K562 (cell line): ENCODE results near the gene TBC1D25. TPM values are rescaled to one million over a fixed set of nuclear protein-coding genes. Genes with fewer than 3 reads are reported as not detected.

ENCODE experiments used
- BRCA1 ChIP-seq, 2 experiments: fragments of 450-650 bp in 1 of 2; sonication (generic) in 1 of 2; formaldehyde crosslinking in 1 of 2; IDR thresholded peaks; 2 replicates each; pipeline versions ENCODE4 v1.5.0 to v1.6.1; 2017 to 2020; ENCODE audit warnings: mild to moderate bottlenecking in 1 of 2, missing genetic modification reagents in 1 of 2
- BRF1 ChIP-seq: IDR thresholded peaks from 3 replicates; pipeline ENCODE4 v1.6.1; 2011; ENCODE audit warnings: borderline replicate concordance, mild to moderate bottlenecking; ENCODE audit not compliant: insufficient read length; ENCODE audit errors: extremely low read depth
- KHSRP ChIP-seq: fragments of 450-650 bp; IDR thresholded peaks from 2 replicates; pipeline ENCODE4 v1.6.1; 2017
- NBN ChIP-seq: fragments of 450-650 bp; IDR thresholded peaks from 2 replicates; pipeline ENCODE4 v1.6.1; 2016; ENCODE audit warnings: low read depth, mild to moderate bottlenecking
- NONO ChIP-seq, 2 experiments: fragments of 200-400 bp in 1 of 2; fragments of 450-650 bp in 1 of 2; formaldehyde crosslinking in 1 of 2; IDR thresholded peaks; 2 replicates each; pipeline ENCODE4 v1.6.1; 2017; ENCODE audit warnings: low read depth in 2 of 2, mild to moderate bottlenecking in 2 of 2, moderate library complexity in 2 of 2, low read length in 1 of 2
- RHOXF2B ChIP-seq: fragments of 250-450 bp; sonication (Bioruptor Pico); conservative IDR thresholded peaks from 2 replicates; pipeline ENCODE4 v1.5.1; 2021
- SMAD4 ChIP-seq: fragments of 250-450 bp; sonication (Bioruptor Pico); conservative IDR thresholded peaks from 2 replicates; pipeline ENCODE4 v1.8.0; 2021; ENCODE audit warnings: inconsistent platforms, mild to moderate bottlenecking, moderate library complexity
- SRSF1 ChIP-seq: fragments of 200-400 bp; formaldehyde crosslinking; IDR thresholded peaks from 2 replicates; pipeline ENCODE4 v1.6.1; 2017; ENCODE audit warnings: mild to moderate bottlenecking, low read depth, low read length, moderate library complexity
- STAT5A ChIP-seq: IDR thresholded peaks from 2 replicates; pipeline ENCODE4 v1.6.1; 2012; ENCODE audit warnings: low read length, inconsistent platforms, borderline replicate concordance
- ZC3H11A ChIP-seq: IDR thresholded peaks from 2 replicates; pipeline ENCODE4 v1.6.1; 2012; ENCODE audit warnings: low read depth, low read length, improper control_type of control experiment
- polyA plus RNA-seq, 8 experiments: library from polyadenylated mRNA; depleted of rRNA in 4 of 8; stranded (reverse) in 5 of 8; unstranded in 3 of 8; fragments of >200 nt; fragmentation: Nextera tagmentation in 2 of 8; fragmentation: Illumina TruSeq in 1 of 8; extraction: Ambion mirVana in 2 of 8; extraction: Trizol in 1 of 8; gene quantifications; 2 replicates each; pipeline versions ENCODE4 v1.2.1 to v1.2.3, GENCODE V29; 2011 to 2014; ENCODE audit warnings: inconsistent platforms in 1 of 8, missing spikeins in 1 of 8
- total RNA-seq, 7 experiments: library from RNA; depleted of rRNA in 6 of 7; stranded (reverse); fragments of >200 nt in 6 of 7; fragmentation: Illumina TruSeq in 2 of 7; extraction: Trizol in 2 of 7; gene quantifications; 2 replicates each; pipeline versions ENCODE4 v1.2.1 to v1.2.3, GENCODE V29; 2011 to 2021; ENCODE audit warnings: low replicate concordance in 1 of 7
- TF ChIP-seq, protein P1 (sequence below): sonication (generic); formaldehyde crosslinking; IDR thresholded peaks from 2 replicates; pipeline ENCODE4 v1.8.1; 2023; ENCODE audit warnings: mild to moderate bottlenecking, missing genetic modification reagents
- TF ChIP-seq, protein P2 (sequence below): fragments of 450-650 bp; formaldehyde crosslinking; IDR thresholded peaks from 2 replicates; pipeline ENCODE4 v1.4.0; 2022; ENCODE audit warnings: mild to moderate bottlenecking, moderate library complexity

TBC1D25 gene
- total and polyA plus RNA-seq, 9 of the 15 experiments (the other 6 are each of a cell fraction or from before 2014, with no cell fraction given): 0.62 to 10.6 (median 3.9) TPM

DNA sequence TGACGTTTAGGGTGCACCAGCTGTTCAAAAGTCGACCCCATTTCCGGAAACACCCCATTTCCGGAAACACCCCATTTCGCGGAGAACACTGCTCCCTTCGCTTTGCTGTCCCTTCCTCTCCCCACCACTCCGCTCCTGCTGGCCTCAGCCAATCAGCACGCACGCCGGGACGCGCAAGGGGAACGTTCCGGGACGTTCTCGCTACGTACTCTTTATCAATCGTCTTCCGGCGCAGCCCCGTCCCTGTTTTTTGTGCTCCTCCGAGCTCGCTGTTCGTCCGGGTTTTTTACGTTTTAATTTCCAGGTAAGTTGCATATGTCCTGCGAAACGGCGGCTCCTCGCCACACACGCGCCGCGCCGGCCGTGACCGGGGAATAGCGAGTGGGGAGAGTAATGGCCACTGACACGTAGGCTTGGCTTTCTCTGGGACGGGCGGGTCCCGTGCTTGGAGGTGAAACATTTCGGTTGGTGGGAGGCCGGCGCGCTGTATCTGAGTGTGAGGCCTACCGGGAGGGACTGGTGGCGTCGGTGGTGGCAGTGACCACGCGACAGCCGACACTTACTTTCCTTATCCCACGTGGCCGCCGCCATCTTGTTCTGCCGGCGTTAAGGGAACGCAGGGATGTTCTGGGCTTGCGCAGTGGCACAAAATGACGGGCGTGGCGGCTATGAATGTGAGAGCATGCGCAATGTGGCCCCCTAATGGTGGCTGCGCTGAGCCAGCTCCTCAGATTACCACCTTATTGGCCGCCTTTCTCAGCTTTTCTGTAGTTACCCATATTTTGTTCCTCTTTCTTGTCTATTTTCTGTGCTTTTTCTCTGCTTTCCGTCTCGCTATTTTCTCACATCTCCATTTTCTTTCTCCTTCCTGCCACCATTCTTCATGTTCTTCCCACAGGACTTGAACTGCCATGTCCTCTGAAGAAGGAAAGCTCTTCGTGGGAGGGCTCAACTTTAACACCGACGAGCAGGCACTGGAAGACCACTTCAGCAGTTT, 35.1 kb downstream of the TBC1D25 start, which contains the start of gene RBM3 (continued):
- TF ChIP-seq, protein P1, sequence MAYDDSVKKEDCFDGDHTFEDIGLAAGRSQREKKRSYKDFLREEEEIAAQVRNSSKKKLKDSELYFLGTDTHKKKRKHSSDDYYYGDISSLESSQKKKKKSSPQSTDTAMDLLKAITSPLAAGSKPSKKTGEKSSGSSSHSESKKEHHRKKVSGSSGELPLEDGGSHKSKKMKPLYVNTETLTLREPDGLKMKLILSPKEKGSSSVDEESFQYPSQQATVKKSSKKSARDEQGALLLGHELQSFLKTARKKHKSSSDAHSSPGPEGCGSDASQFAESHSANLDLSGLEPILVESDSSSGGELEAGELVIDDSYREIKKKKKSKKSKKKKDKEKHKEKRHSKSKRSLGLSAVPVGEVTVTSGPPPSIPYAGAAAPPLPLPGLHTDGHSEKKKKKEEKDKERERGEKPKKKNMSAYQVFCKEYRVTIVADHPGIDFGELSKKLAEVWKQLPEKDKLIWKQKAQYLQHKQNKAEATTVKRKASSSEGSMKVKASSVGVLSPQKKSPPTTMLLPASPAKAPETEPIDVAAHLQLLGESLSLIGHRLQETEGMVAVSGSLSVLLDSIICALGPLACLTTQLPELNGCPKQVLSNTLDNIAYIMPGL (CRISPR knock-in tag): no peak
- no peak for TF ChIP-seq KHSRP
- no peak for TF ChIP-seq BRCA1 (IDR thresholded peaks at IDR 0.05)
- TF ChIP-seq BRCA1 (CRISPR knock-in tag; IDR thresholded peaks at IDR 0.05): no peak
- TF ChIP-seq STAT5A: peak; percentile 9; the same call in 1 of the 2 replicates
- TF ChIP-seq SRSF1: no peak
- TF ChIP-seq, protein P2, sequence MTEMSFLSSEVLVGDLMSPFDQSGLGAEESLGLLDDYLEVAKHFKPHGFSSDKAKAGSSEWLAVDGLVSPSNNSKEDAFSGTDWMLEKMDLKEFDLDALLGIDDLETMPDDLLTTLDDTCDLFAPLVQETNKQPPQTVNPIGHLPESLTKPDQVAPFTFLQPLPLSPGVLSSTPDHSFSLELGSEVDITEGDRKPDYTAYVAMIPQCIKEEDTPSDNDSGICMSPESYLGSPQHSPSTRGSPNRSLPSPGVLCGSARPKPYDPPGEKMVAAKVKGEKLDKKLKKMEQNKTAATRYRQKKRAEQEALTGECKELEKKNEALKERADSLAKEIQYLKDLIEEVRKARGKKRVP (CRISPR knock-in tag): no peak
- no peak for TF ChIP-seq NBN
- no peak for TF ChIP-seq RHOXF2B (CRISPR knock-in tag)
- TF ChIP-seq BRF1: no peak
- TF ChIP-seq NONO (IDR thresholded peaks at IDR 0.05; ENCODE audit: low read depth in 2 of 2, low read length in 1 of 2): 0 out of 4 replicates have a peak, but pooled peaks of 1 of the 2 experiments have one; percentile 56
- no peak for TF ChIP-seq SMAD4 (CRISPR knock-in tag)
- TF ChIP-seq ZC3H11A: 0 out of 2 replicates have a peak, but pooled peaks have one; percentile 35
